Germinal center (tissue), 1 donor: ENCODE data around the gene TK2.
"Not testable (repeated sequence)": the region's sequence is repeated elsewhere in the genome, so short reads cannot be mapped to it uniquely, and the experiment has no call there.

Source experiments
- DNase-seq: peaks from one replicate; pipeline ENCODE4 v3.0.0; 2012; ENCODE audit warnings: mixed read lengths, low spot score

The TK2 gene

DNA sequence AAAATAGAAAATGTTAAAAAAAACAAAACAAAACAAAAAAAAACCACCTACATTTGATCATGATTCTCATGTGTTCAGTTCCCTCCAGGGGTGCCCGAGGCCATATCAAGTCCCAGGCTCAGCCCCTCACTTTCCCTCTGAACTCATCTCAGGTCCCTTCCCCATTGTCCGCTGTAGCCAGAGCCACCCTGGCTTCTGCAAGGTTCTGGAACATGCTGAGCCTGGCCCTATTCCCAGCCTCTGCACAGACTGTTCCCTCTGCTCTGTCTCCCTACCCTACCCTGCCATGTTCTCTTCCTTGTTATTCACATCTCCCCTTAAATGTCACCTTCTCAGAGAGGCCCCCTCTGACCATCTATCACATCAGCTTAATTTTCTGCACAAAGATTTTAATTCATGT lies 46.9 kb downstream of the TK2 start:
- no peak for DNase-seq

DNA sequence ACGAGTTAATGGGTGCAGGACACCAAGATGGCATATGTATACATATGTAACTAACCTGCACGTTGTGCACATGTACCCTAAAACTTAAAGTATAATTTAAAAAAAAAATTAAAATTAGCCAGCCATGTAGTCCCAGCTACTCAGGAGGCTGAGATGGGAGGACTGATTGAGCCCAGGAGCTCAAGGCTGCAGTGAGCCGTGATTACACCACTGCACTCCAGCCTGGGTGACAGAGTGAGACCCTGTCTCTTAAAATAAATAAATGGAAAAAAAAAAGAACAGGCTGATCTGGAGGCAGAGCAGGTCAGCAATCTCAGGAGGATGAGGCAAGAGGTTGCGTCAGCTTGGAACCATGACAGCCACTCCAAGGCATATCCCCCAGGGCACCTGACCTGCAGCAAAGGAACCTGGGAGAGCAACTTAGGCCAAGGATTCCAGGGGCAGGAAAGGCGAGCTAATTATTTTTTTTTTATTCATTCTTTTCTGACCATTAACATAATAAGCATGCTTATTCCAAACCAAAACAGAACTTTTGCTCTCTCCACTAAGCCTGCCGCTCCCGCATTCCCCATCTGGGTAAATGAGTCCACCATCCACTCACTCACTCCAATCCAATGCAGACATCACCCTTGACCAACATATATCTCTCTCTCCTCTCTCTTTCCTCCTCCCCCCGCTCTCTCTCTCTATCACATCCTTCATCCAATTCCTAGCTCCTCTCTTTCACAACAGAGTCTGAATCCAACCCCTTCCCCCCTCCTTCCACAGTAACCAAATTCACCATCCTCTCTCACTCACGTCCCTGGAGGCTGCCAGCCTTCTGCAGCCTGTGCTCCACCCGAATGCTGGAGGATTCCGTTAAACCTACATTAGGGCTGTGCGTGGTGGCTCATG lies 47.7 kb downstream of the TK2 start:
- no peak for DNase-seq

DNA sequence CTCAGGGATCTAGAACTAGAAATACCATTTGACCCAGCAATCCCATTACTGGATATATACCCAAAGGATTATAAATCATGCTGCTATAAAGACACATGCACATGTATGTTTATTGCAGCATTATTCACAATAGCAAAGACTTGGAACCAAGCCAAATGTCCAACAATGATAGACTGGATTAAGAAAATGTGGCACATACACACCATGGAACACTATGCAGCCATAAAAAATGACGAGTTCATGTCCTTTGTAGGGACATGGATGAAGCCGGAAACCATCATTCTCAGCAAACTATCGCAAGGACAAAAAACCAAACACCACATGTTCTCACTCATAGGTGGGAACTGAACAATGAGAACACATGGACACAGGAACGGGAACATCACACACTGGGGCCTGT lies 48.4 kb downstream of the TK2 start:
- not testable (repeated sequence) for DNase-seq

DNA sequence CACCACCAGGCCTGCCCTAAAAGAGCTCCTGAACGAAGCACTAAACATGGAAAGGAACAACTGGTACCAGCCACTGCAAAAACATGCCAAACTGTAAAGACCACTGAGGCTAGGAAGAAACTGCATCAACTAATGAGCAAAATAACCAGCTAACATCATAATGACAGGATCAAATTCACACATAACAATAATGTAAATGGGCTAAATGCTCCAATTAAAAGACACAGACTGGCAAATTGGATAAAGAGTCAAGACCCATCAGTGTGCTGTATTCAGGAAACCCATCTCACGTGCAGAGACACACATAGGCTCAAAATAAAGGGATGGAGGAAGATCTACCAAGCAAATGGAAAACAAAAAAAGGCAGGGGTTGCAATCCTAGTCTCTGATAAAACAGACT lies 52.0 kb downstream of the TK2 start:
- DNase-seq: not testable (repeated sequence)

DNA sequence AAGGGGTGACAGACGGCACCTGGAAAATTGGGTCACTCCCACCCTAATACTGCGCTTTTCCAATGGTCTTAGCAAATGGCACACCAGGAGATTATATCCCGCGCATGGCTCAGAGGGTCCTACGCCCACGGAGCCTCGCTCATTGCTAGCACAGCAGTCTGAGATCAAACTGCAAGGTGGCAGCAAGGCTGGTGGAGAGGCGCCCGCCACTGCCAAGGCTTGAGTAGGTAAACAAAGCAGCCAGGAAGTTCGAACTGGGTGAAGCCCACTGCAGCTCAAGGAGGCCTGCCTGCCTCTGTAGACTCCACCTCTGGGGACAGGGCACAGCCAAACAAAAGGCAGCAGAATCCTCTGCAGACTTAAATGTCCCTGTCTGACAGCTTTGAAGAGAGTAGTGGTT lies 53.7 kb downstream of the TK2 start:
- not testable (repeated sequence) for DNase-seq

DNA sequence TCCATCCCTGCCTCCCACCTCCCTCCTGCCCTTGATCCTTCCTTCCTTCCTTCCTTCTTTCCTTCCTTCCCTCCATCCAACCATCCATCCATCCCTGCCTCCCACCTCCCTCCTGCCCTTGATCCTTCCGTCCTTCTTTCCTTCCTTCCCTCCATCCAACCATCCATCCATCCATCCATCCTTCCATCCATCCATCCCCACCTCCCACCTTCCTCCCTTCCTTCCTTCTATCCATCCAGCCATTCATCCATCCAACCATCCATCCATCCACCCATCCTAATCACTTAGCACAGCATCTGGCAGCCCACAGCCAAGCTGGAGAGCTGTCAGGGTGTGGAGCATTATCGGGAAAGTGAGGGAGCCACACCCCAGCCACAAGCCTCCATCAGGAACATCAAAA lies 54.5 kb downstream of the TK2 start:
- no peak for DNase-seq

DNA sequence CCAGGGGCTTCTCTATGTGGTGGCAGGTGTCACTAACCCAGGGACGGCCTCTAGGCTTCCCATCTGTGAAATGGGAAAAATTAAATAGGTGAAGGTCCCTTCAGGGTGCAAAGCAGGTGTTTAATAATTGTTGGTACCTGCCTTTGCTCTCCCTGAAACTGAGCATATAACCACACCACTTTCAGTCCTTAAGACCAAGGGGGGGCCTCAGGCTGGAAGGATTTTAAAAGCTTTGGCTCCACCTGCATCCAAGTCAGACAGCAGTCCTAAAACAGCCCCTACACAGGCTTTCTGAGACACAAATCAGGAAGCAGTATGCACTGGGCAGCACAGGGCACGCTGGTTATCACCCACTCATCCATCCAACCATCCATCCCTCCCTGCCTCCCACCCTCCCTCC lies 55.0 kb downstream of the TK2 start:
- no peak for DNase-seq

DNA sequence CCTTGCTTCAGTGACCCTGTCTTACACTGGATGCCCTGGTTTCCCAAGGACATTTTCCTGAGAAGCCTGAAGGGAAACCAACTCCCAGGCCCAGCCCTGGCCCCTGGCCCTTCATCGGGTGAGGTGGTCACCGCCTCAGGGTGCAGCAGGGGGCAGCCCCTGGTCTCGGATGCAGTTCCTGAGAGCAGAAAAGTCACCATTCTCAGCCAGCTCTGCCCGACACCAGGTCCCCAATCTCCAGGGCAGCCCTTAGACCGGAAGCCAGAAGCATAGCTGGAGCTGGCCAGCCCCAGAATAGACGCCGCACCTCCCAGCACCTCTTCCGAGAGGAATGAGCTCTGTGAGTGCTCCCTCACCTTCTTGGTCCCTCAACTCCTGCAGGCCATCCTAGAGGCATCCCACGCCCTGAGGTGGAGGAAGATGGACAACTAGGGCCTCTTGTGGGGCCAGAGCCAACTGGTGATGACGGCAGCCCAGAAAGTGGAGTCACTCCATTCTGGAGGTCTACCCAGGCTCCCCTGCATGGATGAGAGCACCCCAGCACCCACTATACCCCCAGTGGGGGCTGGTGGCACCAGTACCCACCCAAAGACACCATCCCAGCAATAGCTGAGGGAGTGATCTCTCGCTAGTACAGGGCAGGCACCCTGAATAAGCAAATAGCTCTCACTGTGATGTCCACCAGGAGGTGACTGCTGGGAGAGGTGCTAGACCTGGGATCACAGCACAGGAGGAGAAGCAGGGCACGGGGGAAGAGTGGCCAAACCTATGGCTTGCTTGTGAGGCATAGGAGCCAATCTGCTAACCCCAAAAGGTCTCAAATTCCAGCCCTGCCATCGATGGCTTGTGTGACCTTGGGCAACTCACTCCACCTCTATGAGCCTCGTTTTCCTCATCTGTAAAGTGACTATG lies 56.2 kb downstream of the TK2 start:
- no peak for DNase-seq

DNA sequence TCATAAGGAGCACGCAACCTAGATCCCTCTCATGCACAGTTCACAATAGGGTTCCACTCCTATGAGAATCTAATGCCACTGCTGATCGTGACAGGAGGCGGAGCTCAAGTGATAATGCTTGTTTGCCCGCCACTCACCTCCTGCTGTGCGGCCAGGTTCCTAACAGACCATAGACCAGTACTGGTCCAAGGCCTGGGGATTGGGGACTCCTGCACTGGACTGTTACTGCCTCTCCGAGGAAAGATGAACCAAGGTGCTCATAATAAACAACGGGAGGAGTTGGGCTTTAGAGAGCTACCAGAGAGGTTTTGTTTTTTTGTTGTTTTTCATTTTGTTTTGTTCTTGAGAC lies 58.2 kb downstream of the TK2 start:
- DNase-seq: no peak

DNA sequence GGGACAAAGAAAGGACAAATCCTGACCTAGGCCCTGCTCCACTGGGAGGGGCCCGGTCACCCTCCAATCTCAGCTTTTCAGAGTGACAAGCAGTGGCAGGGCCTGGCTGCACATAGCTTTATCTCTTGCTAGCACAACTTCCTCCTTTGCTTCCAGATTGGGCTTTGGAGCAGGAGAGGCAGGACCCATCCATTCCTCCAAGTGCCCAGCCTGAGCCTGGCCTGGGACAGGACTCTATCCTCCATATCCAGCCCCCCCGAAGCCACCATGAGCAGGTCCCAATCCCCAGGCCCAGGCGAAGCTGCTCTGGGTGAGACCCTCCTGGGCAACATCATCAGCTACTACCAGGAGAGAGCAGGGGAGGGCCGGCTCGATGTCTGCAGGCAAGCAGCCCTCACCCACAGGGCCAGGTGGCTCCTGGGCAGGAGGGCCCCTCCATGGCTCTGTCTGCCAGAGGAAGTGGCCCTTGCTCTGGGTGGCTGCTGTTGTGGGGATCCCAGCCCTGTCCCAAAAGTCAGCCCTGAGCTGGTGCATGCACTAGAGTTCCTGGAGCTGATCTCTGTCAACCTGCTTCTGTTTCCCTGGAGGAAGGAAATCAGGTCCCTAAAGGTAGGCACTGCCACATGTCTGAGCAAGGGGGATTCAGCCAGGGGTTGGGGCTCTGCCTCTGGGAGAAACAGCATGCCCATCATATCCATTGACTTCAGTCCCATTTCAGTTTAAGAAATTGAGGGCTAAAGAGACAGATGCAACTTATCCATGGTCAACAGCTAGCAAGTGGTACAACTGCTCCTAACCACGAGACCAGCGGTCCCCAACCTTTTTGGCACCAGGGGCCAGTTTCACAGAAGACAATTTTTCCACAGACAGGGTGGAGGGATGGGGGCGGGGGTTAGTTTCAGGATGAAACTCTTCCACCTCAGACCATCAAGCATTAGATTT lies 58.9 kb downstream of the TK2 start:
- DNase-seq: no peak

DNA sequence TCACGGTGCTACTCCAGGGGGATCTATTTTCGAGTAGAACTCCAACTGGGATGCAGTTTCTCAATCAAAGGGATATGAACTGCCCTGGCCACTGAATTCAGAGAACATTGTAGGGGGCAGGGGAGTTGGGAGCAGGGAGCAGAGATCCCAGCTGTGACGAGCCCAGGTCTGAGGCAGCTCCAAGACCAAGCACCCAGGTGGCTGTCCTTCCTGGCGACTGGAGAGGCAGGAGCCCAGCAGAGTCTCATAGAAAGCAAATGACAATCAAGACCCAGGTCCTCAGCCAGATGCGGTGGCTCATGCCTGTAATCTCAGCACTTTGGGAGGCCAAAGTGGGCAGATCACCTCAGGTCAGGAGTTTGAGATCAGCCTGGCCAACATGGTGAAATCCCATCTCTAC lies 60.1 kb downstream of the TK2 start:
- no peak for DNase-seq

DNA sequence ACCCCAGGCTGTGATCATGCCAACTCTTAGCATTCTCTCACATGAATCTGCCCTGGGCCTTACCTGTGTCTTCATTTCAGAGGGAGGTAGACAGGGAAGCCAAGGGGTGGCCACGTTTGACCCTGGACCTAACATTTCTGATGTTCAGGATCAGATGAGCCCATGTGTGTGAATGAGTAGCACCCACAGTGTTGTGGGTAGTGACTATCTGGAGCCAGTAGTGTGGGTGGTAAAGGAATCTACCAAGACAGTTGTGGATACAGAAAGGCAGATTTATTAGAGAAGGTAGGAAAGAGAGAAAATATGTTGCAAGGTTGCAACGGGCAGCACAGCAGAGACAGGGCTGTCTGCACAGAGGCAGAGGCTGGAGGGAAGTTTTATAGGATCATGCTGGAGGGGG lies 60.5 kb downstream of the TK2 start:
- no peak for DNase-seq

DNA sequence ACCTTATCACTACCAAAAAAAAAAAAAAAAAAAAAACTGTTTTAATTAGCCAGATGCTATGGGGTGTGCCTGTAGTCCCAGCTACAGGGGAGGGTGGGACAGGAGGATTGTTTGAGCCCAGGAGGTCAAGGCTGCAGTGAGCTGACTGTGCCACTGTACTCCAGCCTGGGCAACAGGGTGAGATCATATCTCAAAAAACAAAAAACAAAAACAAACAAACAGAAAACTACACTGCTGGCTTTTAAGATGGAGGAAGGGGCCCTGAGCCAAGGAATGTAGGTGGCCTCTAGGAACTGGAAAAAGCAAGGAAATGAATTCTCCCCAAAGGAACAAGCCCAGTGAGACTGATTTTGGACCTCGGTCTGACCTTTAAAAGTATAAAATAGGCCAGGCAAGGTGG lies 61.4 kb downstream of the TK2 start:
- DNase-seq: no peak

DNA sequence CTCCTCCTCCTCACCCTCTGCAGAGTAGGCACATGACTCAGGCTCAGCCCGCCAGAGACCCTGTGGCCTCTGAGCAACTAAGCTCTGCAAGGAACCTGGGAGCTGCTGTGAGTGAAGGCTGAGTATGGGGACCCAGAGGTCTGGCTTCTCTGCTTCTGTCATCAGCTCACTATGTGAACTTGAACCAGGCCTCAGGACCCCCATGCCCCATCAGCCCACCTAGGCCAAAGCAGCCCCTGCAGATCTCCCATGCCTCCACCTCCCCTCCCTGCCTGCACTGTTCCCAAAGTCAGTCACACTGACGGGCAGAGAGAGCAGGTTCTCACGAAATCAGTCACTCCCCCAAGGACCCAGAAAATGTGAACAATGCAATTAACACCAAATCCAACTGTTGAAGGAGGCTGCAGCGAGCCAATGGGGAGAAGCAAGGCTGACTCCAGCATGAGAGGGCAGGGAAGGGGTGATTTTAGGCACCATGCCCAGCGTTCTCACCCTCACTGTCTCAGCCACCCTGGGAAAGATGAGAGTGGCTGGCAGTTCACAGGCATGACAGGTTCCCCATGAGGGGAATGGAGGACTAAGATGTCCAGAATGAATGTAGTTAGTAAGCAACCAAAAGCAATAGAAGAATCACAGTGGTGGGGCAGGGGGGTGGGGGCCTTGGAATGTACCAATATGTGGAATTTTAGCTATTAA lies 62.2 kb downstream of the TK2 start:
- no peak for DNase-seq

DNA sequence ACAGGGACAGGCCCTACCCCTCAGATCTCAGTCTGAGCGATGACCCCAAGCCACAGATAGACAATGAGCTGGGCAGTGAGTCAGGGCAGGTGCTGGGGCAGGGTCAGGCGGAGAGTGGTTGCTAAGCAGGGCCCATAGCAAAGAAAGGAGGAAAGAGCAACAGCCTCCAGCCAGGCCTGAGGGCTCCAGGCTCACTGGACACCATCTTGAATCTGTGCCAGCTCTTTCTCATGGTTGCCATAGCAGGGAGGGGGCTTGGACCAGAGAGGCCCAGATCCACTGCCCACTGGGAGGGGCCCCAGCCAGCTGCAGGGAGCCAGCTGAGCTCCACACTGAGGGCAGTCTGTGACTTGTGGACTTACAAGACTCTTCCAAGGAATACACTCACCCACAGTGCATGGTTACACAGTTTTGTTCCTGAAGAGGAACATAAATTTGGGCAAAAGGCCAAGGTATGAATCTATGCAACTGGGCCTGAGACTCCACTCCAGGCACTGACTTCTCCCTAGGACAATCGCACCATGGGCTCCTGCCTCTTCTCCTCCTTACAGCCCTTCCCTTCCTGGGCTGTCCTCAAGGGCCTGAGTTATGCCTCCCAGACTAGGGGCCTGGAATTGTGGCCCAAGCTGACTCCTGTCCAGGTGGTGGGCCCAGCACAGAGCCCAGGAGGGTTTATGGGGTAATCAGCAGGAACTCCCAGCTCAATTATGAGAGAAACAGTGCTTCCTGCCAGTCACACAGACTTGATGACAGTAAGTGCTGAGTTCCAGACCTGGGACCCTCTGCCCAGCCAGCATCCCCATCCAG lies 62.9 kb downstream of the TK2 start:
- no peak for DNase-seq

DNA sequence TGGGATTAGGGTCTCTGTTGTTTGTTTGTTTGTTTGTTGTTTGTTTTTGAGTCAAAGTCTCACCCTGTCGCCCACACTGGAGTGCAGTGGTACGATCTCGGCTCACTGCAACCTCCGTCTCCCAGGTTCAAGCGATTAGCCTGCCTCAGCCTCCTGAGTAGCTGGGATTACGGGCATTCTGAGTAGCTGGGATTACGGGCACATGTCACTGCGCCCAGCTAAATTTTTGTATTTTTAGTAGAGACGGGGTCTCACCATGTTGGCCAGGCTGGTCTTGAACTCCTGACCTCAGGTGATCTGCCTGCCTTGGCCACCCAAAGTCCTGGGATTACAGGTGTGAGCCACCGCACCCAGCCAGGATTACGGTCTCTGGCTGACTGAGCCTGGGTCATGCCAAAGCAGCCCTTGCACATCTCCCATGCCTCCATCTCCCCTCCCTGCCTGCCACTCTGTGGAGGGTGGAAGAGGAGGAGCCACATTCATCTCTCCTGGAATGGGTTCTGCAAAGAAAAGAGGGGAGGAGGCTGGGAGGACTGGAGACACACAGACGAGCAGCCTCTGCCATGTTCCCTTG lies 63.6 kb downstream of the TK2 start:
- DNase-seq: no peak

DNA sequence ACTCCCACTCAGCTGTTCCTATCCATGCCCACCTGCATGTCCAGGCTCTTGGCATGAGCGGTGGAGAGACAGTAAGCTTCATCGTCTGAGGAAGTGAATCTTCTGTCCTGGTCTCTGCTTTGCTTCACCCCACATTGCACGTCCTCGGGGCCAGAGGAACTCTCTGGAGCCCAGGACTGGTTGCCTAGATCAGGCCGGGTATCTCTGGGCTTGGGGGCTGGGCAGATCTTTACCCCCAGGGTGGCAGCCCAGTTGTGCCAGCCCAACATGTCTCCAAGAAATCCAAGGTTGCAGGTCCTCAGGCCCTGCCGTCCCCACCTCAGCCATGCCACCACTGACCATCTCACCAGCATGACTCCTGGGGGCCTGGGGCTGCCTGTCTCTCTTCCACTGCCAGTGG lies 64.5 kb downstream of the TK2 start:
- no peak for DNase-seq

DNA sequence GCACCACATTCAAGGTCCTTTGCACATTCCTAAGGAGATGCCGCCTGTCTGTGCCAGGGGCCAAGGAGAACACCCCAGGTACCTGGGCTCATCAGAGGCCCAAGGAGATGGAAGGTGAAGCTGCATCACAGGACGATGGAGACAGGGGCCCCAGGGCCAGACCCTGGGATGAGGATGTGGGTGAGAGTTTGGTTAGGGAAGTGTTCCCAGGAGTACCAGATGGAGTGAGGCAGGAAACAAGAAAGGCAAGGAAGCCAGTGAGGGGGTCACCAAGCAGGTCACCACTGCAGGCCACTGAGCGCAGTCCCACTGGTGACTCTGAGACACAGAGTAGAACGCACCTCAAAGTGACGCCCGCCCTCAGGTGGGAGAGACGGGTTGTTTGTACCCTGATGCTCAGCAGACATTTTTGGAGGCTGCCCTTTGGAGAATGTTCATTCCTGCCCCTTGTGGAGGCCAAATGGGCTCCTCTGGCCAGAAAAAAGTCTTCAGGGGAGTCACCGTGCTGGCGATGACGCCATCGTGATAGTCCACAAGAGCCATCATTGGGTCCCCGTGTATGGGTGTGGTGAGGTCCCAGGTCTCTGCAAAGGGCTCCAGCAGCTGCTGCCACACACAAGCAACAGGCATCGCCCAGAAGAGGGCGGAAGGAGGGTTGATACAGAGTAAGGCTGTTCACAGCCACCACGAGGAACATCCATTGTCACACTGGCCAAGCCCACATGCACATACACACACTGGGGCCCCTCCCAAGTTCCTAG lies 65.3 kb downstream of the TK2 start:
- DNase-seq: no peak

DNA sequence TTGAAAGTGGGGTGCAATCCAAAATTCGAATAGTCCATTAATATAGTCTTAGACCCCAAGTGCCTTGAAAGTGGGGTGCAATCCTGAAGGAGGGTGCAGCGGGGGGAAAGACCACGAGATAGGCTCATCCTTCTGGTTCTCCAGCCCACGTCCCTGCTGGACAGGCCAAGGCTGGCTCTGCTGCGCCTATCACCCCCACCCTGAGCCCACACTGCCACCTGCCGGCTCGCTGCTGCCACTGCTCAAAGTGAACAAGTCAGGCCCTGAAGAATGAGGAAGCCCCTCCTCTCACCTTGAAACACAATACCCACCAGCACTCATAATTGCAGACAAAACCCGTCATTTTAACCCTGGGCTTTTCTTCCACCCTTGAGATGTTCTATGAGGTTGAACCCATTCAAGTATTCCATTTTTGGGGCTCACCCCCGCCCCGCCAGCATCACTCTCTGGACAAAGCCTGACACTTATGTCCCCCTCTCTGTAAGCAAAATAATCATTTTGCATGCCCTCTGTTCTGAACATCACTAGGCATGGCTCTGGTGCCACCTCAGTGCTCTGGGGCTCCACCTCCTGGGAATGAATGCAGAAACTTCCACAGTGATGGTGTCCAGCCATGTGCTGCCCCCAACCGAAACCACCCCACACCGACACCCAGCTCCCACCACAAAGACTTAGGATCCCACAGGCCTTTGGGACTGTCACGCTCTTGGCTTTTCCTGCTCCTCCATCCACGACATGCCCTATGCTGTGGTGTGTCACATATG lies 66.1 kb downstream of the TK2 start:
- peak; percentile 84 for DNase-seq
